SK-N-SH (cell line): Measurements from ENCODE around the gene SLC2A13. TPM values are rescaled to one million over a fixed set of nuclear protein-coding genes. Genes with fewer than 3 reads are reported as not detected.
"Not testable (repeated sequence)": the region's sequence is repeated elsewhere in the genome, so short reads cannot be mapped to it uniquely, and the experiment has no call there.

Experiments
- CTCF ChIA-PET: fragments of 300-600, 350-600 bp; formaldehyde crosslinking; extraction: SDS; loops from one replicate; lab custom pipeline; 2021; lab: Yijun Ruan, JAX
- POLR2A ChIA-PET: fragments of 350-600 bp; sonication (Branson Sonifier 250); formaldehyde crosslinking; extraction: SDS; loops from one replicate; lab custom pipeline; 2020; ENCODE audit warnings: antibody characterized with exemption, inconsistent platforms; lab: Yijun Ruan, JAX
- DNase-seq: peaks from one replicate; pipeline ENCODE4 v3.0.0; 2012
- H2AFZ ChIP-seq: fragments of 200-600 bp; sonication (generic); 2 replicates; pipeline ENCODE4 v1.8.1; 2016; ENCODE audit warnings: antibody characterized with exemption, mild to moderate bottlenecking, low read depth
- H3F3A ChIP-seq: fragments of 200-600 bp; sonication (generic); replicated peaks from 2 replicates; pipeline ENCODE3; 2016; ENCODE audit warnings: antibody characterized with exemption, mild to moderate bottlenecking; ENCODE audit not compliant: insufficient read depth
- H3K27ac ChIP-seq, 2 experiments: fragments of 200-500 bp in 1 of 2; fragments of 200-600 bp in 1 of 2; sonication (Bioruptor generic) in 1 of 2; sonication (generic), shearing (Covaris generic) in 1 of 2; 2 replicates each; pipeline versions ENCODE4 v1.5.1 to v1.6.1; 2014 to 2016; ENCODE audit warnings: low read depth in 2 of 2, inconsistent platforms in 1 of 2, low read length in 1 of 2, mild to moderate bottlenecking in 1 of 2, mixed read lengths in 1 of 2
- H3K27me3 ChIP-seq: fragments of 200-600 bp; sonication (generic), shearing (Covaris generic); 2 replicates; pipeline ENCODE4 v1.6.1; 2016; ENCODE audit warnings: mixed run types; ENCODE audit not compliant: insufficient read depth
- H3K36me3 ChIP-seq, 2 experiments: fragments of 200-500 bp in 1 of 2; fragments of 200-600 bp in 1 of 2; sonication (Bioruptor generic) in 1 of 2; sonication (generic) in 1 of 2; replicated peaks in 1 of 2; 2 replicates each; pipeline versions ENCODE3 to v1.5.1; 2014 to 2016; ENCODE audit warnings: low read length in 1 of 2, mild to moderate bottlenecking in 1 of 2; ENCODE audit not compliant: insufficient read depth in 2 of 2, control insufficient read depth in 1 of 2
- H3K4me1 ChIP-seq, 2 experiments: fragments of 200-500 bp in 1 of 2; fragments of 200-600 bp in 1 of 2; sonication (Bioruptor generic) in 1 of 2; sonication (generic), shearing (Covaris generic) in 1 of 2; 2 replicates each; pipeline versions ENCODE4 v1.5.1 to v1.6.1; 2014 to 2016; ENCODE audit warnings: low read depth in 1 of 2, low read length in 1 of 2, mixed run types in 1 of 2; ENCODE audit not compliant: insufficient read depth in 2 of 2, control insufficient read depth in 1 of 2
- H3K4me2 ChIP-seq: fragments of 200-600 bp; sonication (generic), shearing (Covaris generic); 2 replicates; pipeline ENCODE4 v1.6.1; 2017; ENCODE audit warnings: mixed run types
- H3K4me3 ChIP-seq, 2 experiments: fragments of 200-500 bp in 1 of 2; fragments of 200-600 bp in 1 of 2; sonication (Bioruptor generic) in 1 of 2; sonication (generic), shearing (Covaris generic) in 1 of 2; 2 replicates each; pipeline versions ENCODE4 v1.5.1 to v1.8.1; 2014 to 2016; ENCODE audit warnings: low read depth in 2 of 2, inconsistent platforms in 1 of 2, low read length in 1 of 2, mild to moderate bottlenecking in 1 of 2, mixed read lengths in 1 of 2, moderate library complexity in 1 of 2
- H3K79me2 ChIP-seq: fragments of 200-600 bp; sonication (generic); 2 replicates; pipeline ENCODE4 v1.8.1; 2017; ENCODE audit warnings: mild to moderate bottlenecking; ENCODE audit not compliant: insufficient read depth
- H3K9ac ChIP-seq: fragments of 200-600 bp; sonication (generic); 2 replicates; pipeline ENCODE4 v1.6.1; 2017; ENCODE audit warnings: mixed run types
- H3K9me2 ChIP-seq: fragments of 200-600 bp; sonication (generic); 2 replicates; pipeline ENCODE4 v1.6.1; 2017; ENCODE audit warnings: mixed run types
- H3K9me3 ChIP-seq: fragments of 200-600 bp; sonication (generic); 2 replicates; pipeline ENCODE4 v1.6.1; 2017; ENCODE audit warnings: mixed run types, mild to moderate bottlenecking, moderate library complexity
- H4K20me1 ChIP-seq: fragments of 200-600 bp; sonication (generic); 2 replicates; pipeline ENCODE4 v1.6.1; 2017; ENCODE audit warnings: mild to moderate bottlenecking, mixed run types; ENCODE audit not compliant: insufficient read depth
- ELF1 ChIP-seq: IDR thresholded peaks from 2 replicates; pipeline ENCODE4 v1.4.0; 2012
- FOXJ3 ChIP-seq: sonication (generic); formaldehyde crosslinking; IDR thresholded peaks from 2 replicates; pipeline ENCODE4 v1.5.1; 2020; ENCODE audit warnings: mild to moderate bottlenecking, missing genetic modification reagents
- FOXM1 ChIP-seq: IDR thresholded peaks from 2 replicates; pipeline ENCODE4 v1.4.0; 2012; ENCODE audit warnings: low read depth, mild to moderate bottlenecking
- GABPA ChIP-seq: IDR thresholded peaks from 2 replicates; pipeline ENCODE4 v1.4.0; 2012; ENCODE audit warnings: low read depth, mild to moderate bottlenecking
- MAX ChIP-seq: IDR thresholded peaks from 2 replicates; pipeline ENCODE4 v1.4.0; 2012; ENCODE audit warnings: low read depth
- MEF2A ChIP-seq: IDR thresholded peaks from 2 replicates; pipeline ENCODE4 v1.4.0; 2012; ENCODE audit warnings: low read depth, borderline replicate concordance
- MXI1 ChIP-seq: IDR thresholded peaks from 2 replicates; pipeline ENCODE4 v1.6.1; 2012; ENCODE audit warnings: mild to moderate bottlenecking, low read depth, low read length, improper control_type of control experiment
- RXRA ChIP-seq: IDR thresholded peaks from 2 replicates; pipeline ENCODE4 v1.4.0; 2012; ENCODE audit warnings: low read depth, mild to moderate bottlenecking, borderline replicate concordance
- TCF12 ChIP-seq: IDR thresholded peaks from 2 replicates; pipeline ENCODE4 v1.4.0; 2012
- whole genome bisulfite sequencing: methylation state at CpG from one replicate; pipeline ENCODE4 v1.1.6; 2017; ENCODE audit warnings: low lambda C conversion rate; 5-methylcytosine and 5-hydroxymethylcytosine counted together
- polyA plus RNA-seq, 3 experiments: library from polyadenylated mRNA; depleted of rRNA; stranded (reverse); fragments of >200 nt; gene quantifications; 2 replicates each; pipeline ENCODE4 v1.2.3, GENCODE V29; 2012
- TF ChIP-seq, protein P1 (sequence below): fragments of 200-600 bp; sonication (generic); IDR thresholded peaks from 2 replicates; pipeline ENCODE4 v1.6.1; 2017; ENCODE audit warnings: antibody characterized with exemption, mild to moderate bottlenecking, moderate library complexity
- TF ChIP-seq, protein P2 (sequence below): IDR thresholded peaks from 2 replicates; pipeline ENCODE4; 2012

Gene SLC2A13
- polyA plus RNA-seq, 1 of the 3 experiments (the other 2 are of a cell fraction), result 0.21 TPM

GRCh38 chr12:39897315-39897714, 208.6 kb downstream of the SLC2A13 start:
- no peak for DNase-seq
- TF ChIP-seq TCF12 (no peak), FOXJ3 (CRISPR knock-in tag) (no peak), MXI1 (no peak), MEF2A (no peak), GABPA (no peak), FOXM1 (no peak), ELF1 (no peak), RXRA (no peak), MAX (no peak)
- TF ChIP-seq, protein P1, sequence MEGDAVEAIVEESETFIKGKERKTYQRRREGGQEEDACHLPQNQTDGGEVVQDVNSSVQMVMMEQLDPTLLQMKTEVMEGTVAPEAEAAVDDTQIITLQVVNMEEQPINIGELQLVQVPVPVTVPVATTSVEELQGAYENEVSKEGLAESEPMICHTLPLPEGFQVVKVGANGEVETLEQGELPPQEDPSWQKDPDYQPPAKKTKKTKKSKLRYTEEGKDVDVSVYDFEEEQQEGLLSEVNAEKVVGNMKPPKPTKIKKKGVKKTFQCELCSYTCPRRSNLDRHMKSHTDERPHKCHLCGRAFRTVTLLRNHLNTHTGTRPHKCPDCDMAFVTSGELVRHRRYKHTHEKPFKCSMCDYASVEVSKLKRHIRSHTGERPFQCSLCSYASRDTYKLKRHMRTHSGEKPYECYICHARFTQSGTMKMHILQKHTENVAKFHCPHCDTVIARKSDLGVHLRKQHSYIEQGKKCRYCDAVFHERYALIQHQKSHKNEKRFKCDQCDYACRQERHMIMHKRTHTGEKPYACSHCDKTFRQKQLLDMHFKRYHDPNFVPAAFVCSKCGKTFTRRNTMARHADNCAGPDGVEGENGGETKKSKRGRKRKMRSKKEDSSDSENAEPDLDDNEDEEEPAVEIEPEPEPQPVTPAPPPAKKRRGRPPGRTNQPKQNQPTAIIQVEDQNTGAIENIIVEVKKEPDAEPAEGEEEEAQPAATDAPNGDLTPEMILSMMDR, result no peak
- TF ChIP-seq, protein P2, sequence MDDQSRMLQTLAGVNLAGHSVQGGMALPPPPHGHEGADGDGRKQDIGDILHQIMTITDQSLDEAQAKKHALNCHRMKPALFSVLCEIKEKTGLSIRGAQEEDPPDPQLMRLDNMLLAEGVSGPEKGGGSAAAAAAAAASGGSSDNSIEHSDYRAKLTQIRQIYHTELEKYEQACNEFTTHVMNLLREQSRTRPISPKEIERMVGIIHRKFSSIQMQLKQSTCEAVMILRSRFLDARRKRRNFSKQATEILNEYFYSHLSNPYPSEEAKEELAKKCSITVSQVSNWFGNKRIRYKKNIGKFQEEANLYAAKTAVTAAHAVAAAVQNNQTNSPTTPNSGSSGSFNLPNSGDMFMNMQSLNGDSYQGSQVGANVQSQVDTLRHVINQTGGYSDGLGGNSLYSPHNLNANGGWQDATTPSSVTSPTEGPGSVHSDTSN, result no peak
- H3K36me3 ChIP-seq, result no peaks in the 10 kb centered on the region
- H3K27me3 ChIP-seq, result no peaks in the 10 kb centered on the region
- no peaks in the 10 kb centered on the region for H3K4me1 ChIP-seq
- H3K79me2 ChIP-seq, result no peaks in the 10 kb centered on the region
- H3K9me3 ChIP-seq, result no peaks in the 10 kb centered on the region
- H3K4me2 ChIP-seq, result no peak overlapping the region
- no peaks in the 10 kb centered on the region for H3K9me2 ChIP-seq
- no peak overlapping the region for H3K9ac ChIP-seq
- ChIA-PET CTCF (interaction anchor here (0.6 to 1.1 kb wide), 2 partner anchors 8 to 445 kb away, joined by 3 read pairs; no protein-coding TSS in a partner anchor), POLR2A (no interaction called here)
- no peak overlapping the region for H3K27ac ChIP-seq
- H3K4me3 ChIP-seq, result no peak overlapping the region
- H4K20me1 ChIP-seq, result no peaks in the 10 kb centered on the region
- H3F3A ChIP-seq, result peaks cover 12% of the 10 kb centered on the region
- no peak overlapping the region for H2AFZ ChIP-seq
- 13% methylated on average over 1 of the region's 1 CpG for whole genome bisulfite sequencing

GRCh38 chr12:39893388-39893787, 212.5 kb downstream of the SLC2A13 start:
- H3K9me3 ChIP-seq, CTCF ChIA-PET, POLR2A ChIA-PET, DNase-seq, H3K4me3 ChIP-seq, H3K27ac ChIP-seq, H4K20me1 ChIP-seq, H3K9ac ChIP-seq, H3K4me2 ChIP-seq, H2AFZ ChIP-seq, H3K4me1 ChIP-seq, H3K36me3 ChIP-seq, H3K9me2 ChIP-seq, H3K27me3 ChIP-seq, H3K79me2 ChIP-seq: not testable (repeated sequence)
- WGBS, result 72% methylated on average over 6 of the region's 6 CpGs
- H3F3A ChIP-seq, result peaks cover 12% of the 10 kb centered on the region
